ENCODE measurements around the gene PRPF8.
A peak's percentile ranks its signal among the peaks of the same experiment; 100 is the strongest.

PRPF8 gene

DNA sequence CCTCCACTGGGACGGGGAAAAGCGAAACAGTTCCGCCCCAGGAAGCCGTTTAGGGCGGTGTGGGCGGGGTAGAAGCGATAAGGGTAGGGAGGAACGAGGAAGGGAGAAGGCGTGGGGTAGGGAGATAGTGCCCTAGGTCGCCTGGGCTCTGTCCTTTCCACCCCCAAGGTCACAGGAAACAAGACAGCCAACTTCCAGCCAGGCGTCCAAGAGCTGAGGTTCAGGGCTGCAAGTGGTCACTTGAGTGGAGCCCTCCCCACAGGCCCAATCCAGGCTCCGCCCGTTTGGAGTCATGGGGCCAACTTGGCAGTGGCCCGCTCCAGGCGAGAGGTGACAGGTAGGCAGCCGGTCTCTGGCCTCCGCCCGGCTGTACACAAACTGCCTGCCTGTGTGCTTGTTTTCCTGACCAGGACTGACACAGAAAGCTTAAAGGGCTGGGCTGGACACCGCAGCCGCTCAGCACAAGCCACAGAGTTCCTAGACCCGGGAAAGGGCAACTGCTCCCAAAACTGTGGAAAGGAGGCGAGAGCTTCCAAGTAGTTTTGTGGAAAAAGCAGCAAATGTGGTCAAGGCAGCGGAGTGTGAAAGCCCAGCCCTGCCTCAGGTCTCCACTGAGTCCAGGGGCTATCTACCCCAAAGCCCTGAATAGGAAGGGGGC is 34.7 kb downstream of the PRPF8 start, which contains the start of gene RILP:
Gene RILP, minus strand, starts transcription at position 23 of the 658 bp plus-strand sequence. CDS start 62 bp downstream, outside the sequence.
- Histone ChIP-seq H3K27ac (peak within 1 kb of the TSS; percentile 62), H3K27me3 (replicated peaks) (no peaks in the 10 kb centered on the region), H3K36me3 (replicated peaks) (peaks cover 41% of the 10 kb centered on the region), H3K4me3 (ENCODE audit: low read depth, low read length) (peak within 1 kb of the TSS; percentile 55)
- no peak for DNase-seq
- TF ChIP-seq, protein P1, sequence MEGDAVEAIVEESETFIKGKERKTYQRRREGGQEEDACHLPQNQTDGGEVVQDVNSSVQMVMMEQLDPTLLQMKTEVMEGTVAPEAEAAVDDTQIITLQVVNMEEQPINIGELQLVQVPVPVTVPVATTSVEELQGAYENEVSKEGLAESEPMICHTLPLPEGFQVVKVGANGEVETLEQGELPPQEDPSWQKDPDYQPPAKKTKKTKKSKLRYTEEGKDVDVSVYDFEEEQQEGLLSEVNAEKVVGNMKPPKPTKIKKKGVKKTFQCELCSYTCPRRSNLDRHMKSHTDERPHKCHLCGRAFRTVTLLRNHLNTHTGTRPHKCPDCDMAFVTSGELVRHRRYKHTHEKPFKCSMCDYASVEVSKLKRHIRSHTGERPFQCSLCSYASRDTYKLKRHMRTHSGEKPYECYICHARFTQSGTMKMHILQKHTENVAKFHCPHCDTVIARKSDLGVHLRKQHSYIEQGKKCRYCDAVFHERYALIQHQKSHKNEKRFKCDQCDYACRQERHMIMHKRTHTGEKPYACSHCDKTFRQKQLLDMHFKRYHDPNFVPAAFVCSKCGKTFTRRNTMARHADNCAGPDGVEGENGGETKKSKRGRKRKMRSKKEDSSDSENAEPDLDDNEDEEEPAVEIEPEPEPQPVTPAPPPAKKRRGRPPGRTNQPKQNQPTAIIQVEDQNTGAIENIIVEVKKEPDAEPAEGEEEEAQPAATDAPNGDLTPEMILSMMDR (IDR thresholded peaks at IDR 0.05; ENCODE audit: low read depth, low read length, missing control alignments), result no peak
- in situ Hi-C loops (cut with HindIII; ENCODE audit: low pct_ligation_motif_present, low sequenced_read_pairs), result no loop called here

DNA sequence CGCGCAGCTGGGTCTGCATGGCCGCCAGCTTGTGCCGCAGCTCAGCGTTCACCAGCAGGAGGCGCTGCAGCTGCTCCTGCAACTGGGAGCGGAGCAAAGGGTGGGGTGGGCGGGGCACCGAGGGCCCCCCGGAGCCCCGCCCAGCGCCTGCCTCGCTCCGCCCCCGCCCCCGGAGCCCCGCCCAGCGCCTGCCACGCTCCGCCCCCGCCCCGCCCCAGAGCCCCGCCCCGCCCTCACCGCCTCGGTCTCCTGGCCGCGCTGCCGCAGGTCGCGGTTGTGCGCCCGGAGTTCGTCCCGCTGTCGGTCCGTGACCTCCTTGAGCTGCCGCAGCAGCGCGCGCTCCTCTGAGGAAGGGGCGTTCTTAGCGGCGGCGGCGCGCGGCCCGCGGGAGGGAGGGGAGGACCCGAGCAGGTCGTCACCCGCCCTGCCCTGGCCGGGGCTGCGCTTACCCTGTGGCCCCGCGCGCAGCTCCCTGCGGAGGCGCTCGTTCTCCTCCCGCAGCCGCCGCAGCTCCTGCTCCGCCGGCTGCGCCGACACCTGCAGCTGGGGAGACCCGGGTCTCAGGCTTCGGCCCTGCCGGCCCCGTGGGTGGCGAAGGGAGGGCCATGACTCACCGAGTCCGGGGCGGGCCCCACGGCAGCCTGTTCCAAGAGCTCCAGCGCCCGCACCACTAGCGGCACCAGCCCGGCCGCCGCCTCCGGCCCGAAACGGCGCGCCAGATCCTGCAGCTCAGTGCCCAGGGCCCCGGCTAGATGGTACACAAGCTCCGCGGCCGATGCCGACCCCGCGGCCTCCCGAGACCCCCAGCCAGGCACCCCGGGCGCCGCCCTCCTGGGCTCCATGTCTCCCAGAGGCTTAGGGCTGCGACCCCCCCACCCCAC is 35.5 kb downstream of the PRPF8 start:
- Histone ChIP-seq H3K4me3 (ENCODE audit: low read depth, low read length) (peak overlapping the region; percentile 55), H3K36me3 (replicated peaks) (peaks cover 35% of the 10 kb centered on the region), H3K27me3 (replicated peaks) (no peaks in the 10 kb centered on the region), H3K27ac (peak overlapping the region; percentile 62)
- in situ Hi-C loops (cut with HindIII; ENCODE audit: low pct_ligation_motif_present, low sequenced_read_pairs), result no loop called here
- peak; percentile 84 for DNase-seq
- TF ChIP-seq, protein P1 (IDR thresholded peaks at IDR 0.05; ENCODE audit: low read depth, low read length, missing control alignments), result peak; percentile 78

DNA sequence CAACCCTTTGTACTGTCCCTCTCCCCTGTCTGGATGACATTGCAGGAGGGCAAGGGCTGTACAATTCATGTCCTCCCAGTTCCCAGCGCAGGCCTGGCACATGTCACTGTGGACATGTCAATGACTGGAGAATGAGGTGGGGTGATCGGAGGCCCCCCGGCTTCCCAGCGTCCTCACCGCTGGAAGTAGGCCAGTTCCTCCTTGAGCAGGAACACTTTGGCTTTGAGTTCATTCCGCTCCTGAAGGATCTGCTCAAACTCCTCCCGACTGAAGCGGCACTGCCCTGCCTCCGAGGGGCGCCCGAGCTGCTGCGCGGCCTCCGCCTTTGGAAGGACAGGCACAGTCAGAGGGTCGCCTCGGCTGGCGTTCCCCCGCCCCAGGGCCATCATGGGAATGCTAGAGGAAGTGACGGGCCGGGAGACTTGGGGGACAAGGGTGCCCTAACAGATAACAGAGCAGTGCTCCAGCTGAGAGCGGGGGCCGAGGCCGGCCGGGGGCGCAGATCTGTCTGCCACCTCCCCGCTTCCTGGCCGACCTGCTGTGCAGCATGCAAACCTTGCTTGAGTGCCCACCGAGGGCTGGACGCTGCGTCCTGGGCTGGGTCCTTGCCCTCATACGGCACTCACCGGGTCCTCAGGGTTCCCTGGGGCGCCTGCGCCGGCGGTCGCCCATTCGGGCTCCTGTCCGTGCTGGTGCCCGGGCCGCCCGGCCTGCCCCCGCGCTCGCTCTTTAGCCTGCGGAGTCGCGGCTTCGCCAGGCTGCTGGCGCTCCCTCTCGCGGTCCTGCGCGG is 36.3 kb downstream of the PRPF8 start:
- Histone ChIP-seq H3K36me3 (replicated peaks) (peaks cover 27% of the 10 kb centered on the region), H3K27ac (no peak overlapping the region)
- in situ Hi-C loops (cut with HindIII; ENCODE audit: low pct_ligation_motif_present, low sequenced_read_pairs), result no loop called here

DNA sequence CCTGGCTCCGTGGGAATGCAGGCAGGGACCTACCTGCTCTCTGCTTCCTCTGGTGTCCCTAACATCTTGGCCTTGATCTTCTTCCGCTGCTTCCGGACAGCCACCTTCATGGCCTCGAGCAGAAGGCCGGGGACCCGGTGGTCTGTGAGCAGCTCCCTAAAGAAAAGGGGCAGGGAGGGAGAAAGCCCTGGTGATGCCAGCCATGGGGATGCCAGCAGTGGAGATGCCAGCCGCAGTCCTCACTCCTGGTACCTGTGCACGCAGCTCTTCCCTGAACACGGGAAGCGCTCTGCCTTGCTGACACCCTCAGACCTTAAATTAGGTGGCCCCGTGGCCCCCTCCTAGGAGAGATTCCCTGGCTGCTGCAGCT is 36.9 kb downstream of the PRPF8 start:
- no peak overlapping the region for H3K27ac ChIP-seq
- H3K4me3 ChIP-seq (ENCODE audit: low read depth, low read length), result no peak overlapping the region
- H3K27me3 ChIP-seq (replicated peaks), result no peaks in the 10 kb centered on the region
- in situ Hi-C loops (cut with HindIII; ENCODE audit: low pct_ligation_motif_present, low sequenced_read_pairs), result no loop called here
- DNase-seq, result no peak
- H3K36me3 ChIP-seq (replicated peaks), result peaks cover 21% of the 10 kb centered on the region
- TF ChIP-seq, protein P1 (IDR thresholded peaks at IDR 0.05; ENCODE audit: low read depth, low read length, missing control alignments), result no peak

More for the DNA sequence above, 36.3 kb downstream of the PRPF8 start:
- Histone ChIP-seq H3K4me3 (ENCODE audit: low read depth, low read length) (peak overlapping the region; percentile 49), H3K27me3 (replicated peaks) (no peaks in the 10 kb centered on the region)
- DNase-seq, result no peak
- TF ChIP-seq, protein P1 (IDR thresholded peaks at IDR 0.05; ENCODE audit: low read depth, low read length, missing control alignments), result peak; percentile 32

DNA sequence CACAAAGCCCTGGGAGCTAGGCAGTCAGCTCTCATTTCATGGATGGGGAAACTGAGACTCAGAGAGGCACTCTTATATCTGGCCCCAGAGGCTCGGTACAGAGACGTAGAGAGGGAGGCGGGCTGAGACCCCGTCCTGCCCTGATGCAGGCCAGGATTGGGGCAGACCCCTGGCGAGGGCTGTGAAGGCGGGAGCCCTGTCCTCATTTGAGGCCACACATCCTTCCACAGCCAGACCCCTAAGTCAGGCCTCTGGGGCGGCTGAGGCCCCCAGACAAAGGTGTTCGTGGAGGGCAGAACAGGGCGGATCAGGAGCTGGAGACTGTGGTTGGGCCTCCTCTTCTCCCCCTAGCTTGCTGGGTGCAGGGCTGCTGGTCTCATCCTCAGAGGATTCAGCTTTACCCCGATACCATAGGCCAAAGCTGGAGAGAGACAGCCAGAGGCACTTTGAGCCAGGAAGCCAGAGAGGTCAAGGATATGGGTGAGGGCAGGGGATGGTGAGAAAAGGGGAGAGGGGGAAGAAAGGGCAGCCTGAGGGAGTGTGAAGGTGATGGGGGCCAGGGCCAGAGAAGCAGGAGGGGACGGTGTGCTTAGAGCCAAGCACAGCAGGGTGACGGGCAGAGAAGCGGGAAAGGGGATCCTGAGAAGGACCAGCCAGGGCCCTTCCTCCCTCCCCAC is 38.3 kb downstream of the PRPF8 start:
- no peak overlapping the region for H3K4me3 ChIP-seq (ENCODE audit: low read depth, low read length)
- H3K36me3 ChIP-seq (replicated peaks), result peaks cover 8% of the 10 kb centered on the region
- TF ChIP-seq, protein P1 (IDR thresholded peaks at IDR 0.05; ENCODE audit: low read depth, low read length, missing control alignments), result no peak
- in situ Hi-C loops (cut with HindIII; ENCODE audit: low pct_ligation_motif_present, low sequenced_read_pairs), result no loop called here
- H3K27me3 ChIP-seq (replicated peaks), result no peaks in the 10 kb centered on the region
- DNase-seq, result no peak
- H3K27ac ChIP-seq, result no peak overlapping the region
